DMS114 treated with DMSO at 0.1 percent for 48 hours (cell line): ENCODE results near the gene RABIF.

Experiments
- DNase-seq: peaks from one replicate; lab custom pipeline; 2025; ENCODE audit not compliant: unreplicated experiment; lab: John Stamatoyannopoulos, UW

The RABIF gene

DNA sequence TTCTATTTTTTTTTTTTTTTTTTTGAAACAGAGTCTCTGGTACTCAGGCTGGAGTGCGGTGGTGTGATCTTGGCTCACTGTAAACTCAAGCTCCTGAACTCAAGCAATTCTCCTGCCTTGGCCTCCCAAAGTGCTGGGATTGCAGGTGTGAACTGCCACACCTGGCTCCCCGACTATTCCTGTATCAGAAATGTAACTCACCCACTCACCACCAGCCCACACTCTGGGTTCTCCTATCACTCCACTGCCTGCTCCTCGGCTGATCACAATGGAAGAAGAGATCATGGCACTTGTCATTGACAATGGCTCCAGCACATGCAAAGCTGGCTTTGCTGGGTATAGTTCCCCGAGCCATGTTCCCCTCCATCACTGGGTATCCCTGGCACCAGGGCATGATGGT is 15.9 kb downstream of the RABIF start:
- DNase-seq = no peak

DNA sequence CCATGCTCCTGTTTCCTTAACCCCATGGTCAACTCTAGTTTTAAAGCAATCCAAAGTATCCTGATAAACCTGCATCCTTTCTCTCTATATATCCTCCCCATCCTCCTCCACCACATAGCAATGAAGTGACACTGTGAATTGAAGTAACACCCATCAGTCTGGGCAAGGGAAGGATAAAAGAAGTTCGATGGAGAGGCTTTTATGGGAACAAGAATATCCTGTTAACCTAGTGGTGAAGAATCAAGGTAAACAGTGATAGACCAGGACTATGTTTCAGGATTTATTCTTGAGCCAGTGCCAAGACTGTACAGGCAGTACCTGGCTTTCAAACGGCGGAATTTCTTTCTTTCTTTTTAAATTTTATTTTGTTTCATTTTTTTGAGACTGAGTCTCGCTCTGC is 17.6 kb downstream of the RABIF start:
- DNase-seq = no peak

GRCh38 chr1:202862679-202863560 is 26.0 kb downstream of the RABIF start:
- DNase-seq = no peak

DNA sequence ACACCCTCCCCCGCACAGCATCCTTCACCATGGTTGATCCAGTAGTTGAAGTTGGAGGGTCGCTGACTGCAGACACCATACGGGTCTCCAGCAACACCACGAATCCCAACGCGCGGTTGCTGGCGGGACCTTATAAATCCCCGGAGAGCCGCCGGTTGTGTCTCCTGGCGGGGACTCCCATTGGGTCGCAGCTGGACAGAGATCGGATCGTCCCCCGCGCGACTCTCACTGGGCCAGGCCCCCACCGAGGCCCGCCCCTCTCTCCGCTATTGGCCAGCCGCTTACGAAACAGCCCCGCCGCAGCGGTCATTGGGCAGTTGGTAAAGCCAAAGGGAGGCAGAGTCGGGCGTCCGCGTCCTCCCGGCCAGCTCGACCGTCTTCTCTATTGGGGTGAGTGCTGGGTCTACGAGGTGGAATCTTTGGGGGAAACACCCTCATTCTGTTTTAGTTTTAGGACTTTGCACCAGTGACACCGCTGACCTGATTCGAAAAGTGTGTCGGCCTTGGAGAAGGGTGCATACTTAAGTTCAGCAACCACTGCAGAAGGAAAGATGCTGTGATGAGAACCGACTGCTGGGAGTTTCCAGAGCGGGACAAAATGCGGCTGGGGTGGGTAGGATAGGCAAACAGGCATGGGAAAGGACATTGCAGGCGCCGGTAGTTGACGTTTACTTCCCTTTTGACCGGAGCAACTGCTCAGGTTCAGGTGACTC is 27.4 kb downstream of the RABIF start:
- DNase-seq = peak; percentile 89

GRCh38 chr1:202860744-202861419 is 28.1 kb downstream of the RABIF start:
- DNase-seq = peak; percentile 17

GRCh38 chr1:202858789-202859414 is 30.0 kb downstream of the RABIF start:
- no peak for DNase-seq

- no peak for DNase-seq
Measured at GRCh38 chr1:202858331-202858730, 30.6 kb downstream of the RABIF start.

- no peak for DNase-seq
Measured at GRCh38 chr1:202857136-202857610, 31.8 kb downstream of the RABIF start.

DNA sequence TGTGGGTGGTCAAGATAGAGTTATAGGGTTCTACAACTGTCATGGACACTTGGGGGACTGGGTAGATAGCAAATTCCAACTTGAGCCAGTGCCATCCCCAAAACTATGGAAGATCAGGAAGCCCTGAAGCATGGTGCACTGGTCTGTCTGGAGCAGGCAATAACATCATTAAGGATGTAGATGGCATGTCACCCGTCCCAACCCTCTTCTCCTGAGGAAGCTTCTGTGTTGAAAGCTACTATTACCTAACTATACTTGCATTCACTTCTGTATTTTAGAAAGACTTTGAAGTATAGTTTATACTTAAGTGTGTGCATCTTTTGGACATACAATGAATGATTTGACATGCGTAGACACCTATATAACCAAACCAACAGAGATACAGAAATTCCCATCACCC is 32.9 kb downstream of the RABIF start:
- DNase-seq = no peak

DNA sequence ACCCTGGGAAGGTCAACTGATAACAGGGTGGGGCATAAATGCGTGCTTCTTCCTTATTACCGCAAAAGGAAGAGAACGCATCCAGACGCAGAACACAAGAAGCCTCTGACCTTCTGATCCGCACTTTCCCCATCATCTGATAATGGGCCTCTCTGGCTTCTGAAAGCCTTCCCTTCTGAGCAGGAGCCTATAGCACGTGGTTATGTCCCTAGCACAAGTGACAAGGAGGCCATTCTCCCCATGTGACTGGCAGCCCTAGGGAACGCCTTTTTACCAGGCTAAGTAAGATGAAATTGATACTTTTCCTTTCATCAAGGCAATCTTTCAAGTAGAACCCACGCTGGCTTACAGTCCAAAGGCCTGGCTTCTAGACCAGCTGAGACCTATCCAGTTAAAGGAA is 34.2 kb downstream of the RABIF start:
- DNase-seq = no peak

GRCh38 chr1:202852163-202852904 is 36.6 kb downstream of the RABIF start:
- DNase-seq = peak; percentile 45

DNA sequence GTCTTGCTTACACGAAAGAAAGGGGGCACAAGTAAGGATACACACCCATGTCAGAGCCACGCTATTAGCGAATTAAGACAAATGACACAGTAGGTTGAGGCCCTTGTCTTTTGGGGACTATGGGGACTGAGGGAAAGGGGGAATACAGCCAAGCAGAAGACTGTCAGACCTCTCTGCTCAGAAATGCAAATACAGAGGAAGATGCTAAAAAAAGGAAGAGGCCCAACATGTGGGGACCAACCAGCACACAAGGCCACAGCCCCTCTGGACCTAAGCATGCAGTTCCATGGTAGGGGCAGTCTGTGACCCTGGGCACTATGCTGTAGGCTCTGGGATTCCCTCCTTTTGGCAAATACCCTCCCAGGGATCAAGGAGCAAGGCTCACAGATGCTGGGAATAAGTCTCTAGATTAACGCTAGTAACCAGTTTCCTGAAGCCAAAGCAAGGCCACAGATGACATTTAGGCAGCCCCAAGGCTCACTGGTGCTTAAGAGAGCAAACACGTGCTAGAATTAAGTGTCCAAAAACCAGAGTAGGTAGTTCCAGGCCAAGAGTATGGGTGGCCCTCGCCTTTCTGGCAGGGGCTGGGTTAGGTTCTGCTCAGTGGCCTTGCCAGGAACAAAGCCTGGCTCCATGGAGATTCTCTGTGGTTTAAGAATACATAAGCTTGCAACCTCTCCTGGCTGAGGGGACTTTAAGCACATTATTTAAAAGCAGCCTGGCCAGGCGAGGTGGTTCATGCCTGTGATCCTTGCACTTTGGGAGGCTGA is 38.2 kb downstream of the RABIF start:
- DNase-seq = no peak

- DNase-seq = no peak
Measured at GRCh38 chr1:202848191-202848542, 40.8 kb downstream of the RABIF start.

DNA sequence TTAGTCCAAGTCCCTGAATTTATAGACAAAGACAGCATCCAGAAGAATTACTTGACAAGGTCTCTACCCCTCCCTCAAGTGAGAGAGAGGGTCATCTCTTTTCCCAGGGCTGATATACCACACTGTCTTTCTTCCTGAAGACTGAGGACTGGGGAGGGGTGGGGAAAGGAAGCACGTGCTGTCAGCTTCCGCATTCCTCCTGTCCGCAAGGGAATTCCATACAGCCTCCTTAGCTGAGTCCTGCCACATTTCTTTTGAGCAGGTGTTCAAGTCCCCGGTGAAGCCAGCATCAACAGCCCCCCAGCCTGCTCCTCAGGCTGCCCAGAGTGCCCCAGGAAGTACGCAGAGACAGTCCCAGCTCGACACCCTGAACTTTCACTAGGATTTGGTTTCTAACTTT is 44.0 kb downstream of the RABIF start:
- DNase-seq = no peak

- no peak for DNase-seq
Measured at GRCh38 chr1:202844259-202844658, 44.7 kb downstream of the RABIF start.

DNA sequence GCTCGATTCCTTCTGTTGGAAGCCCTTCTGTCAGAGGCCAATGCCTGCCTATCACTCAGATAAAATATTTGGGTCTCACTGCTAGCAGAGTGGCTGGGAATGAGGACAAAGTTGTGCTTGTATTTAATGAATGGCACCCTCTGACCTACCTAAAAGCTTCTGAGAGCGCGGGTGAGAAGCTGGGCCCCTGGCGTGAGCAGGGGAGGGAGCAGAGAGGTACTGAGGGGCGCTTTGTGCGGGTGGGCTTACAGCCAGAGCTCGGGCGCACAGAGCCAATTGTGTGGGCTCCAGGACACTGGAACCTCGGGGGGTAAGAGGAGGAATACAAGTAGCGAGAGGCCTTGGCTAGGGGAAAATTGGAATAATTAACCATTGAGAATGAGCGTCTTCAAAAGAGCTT is 45.9 kb downstream of the RABIF start:
- DNase-seq = no peak

GRCh38 chr1:202837746-202838262 is 51.1 kb downstream of the RABIF start:
- no peak for DNase-seq

- DNase-seq = no peak
Measured at GRCh38 chr1:202836623-202837403, 52.1 kb downstream of the RABIF start.

DNA sequence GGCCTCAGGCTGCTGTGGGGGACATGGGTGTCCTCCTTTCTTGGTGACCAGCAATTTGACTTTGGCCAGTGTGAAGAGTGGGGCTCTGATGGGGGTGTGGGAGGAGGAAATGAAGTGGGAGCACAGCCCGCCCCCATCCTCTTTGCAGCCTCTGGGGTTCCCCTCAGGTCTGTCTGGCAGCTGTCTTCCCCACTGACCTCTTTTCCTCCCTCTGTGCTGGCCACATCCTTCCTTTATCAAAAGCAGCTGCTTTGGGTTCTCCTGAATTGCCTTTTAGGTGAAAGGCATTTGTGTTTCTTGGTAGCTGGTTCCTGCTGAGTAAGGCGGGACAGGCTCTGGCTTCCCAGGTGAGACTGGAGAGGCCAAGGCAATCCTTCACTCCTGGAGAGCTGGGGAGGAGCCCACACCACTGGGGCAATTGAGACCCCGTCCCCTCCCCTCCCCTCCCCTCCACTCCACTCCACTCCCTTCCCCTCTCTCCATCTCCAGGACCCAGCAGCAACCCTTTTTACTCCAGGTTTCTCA is 53.3 kb downstream of the RABIF start:
- DNase-seq = no peak
